Osteoblast (primary cell): ENCODE data around the gene AMN1. TPM values are rescaled to one million over a fixed set of nuclear protein-coding genes. Genes with fewer than 3 reads are reported as not detected.
"Not testable (repeated sequence)": the region's sequence is repeated elsewhere in the genome, so short reads cannot be mapped to it uniquely, and the experiment has no call there.

Source experiments
- DNase-seq: peaks from one replicate; pipeline ENCODE4 v3.0.0; 2011; ENCODE audit warnings: low spot score, mixed read lengths; ENCODE audit not compliant: insufficient read length; ENCODE audit errors: missing footprints
- H2AFZ ChIP-seq: 2 replicates; pipeline ENCODE4 v1.6.0; 2011; ENCODE audit warnings: mild to moderate bottlenecking, low read length
- H3K27ac ChIP-seq: 2 replicates; pipeline ENCODE4 v1.5.1; 2011; ENCODE audit warnings: mild to moderate bottlenecking, low read depth, low read length, moderate library complexity
- H3K27me3 ChIP-seq: 2 replicates; pipeline ENCODE4 v1.6.0; 2012; ENCODE audit warnings: mild to moderate bottlenecking, control low read depth, inconsistent platforms, low read length, moderate library complexity; ENCODE audit not compliant: insufficient read depth
- H3K36me3 ChIP-seq: 2 replicates; pipeline ENCODE4 v1.5.1; 2011; ENCODE audit warnings: mild to moderate bottlenecking, low read length, control low read depth, moderate library complexity; ENCODE audit not compliant: insufficient read depth
- H3K4me1 ChIP-seq: 2 replicates; pipeline ENCODE4 v1.5.1; 2011; ENCODE audit warnings: mild to moderate bottlenecking, low read length, control low read depth, moderate library complexity; ENCODE audit not compliant: insufficient read depth
- H3K4me2 ChIP-seq: 2 replicates; pipeline ENCODE4 v1.6.0; 2011; ENCODE audit warnings: mild to moderate bottlenecking, low read length; ENCODE audit not compliant: insufficient read depth
- H3K4me3 ChIP-seq: fragments of 200-600 bp; sonication (generic); 3 replicates; pipeline ENCODE4 v1.5.1; 2012; ENCODE audit warnings: mild to moderate bottlenecking, low read length, inconsistent platforms; ENCODE audit not compliant: insufficient read depth
- H3K79me2 ChIP-seq: 2 replicates; pipeline ENCODE4 v1.6.0; 2012; ENCODE audit warnings: mild to moderate bottlenecking, low read length, control low read depth, inconsistent platforms; ENCODE audit not compliant: insufficient read depth
- H3K9me3 ChIP-seq: 2 replicates; pipeline ENCODE4 v1.5.1; 2011; ENCODE audit warnings: low read depth, low read length, control low read depth
- H4K20me1 ChIP-seq: 2 replicates; pipeline ENCODE4 v1.6.0; 2012; ENCODE audit warnings: mild to moderate bottlenecking, low read length, control low read depth; ENCODE audit not compliant: insufficient read depth
- CTCF ChIP-seq: IDR thresholded peaks from 2 replicates; pipeline ENCODE4 v1.5.1; 2011; ENCODE audit warnings: mild to moderate bottlenecking, low read depth, low read length, moderate library complexity; ENCODE audit errors: extremely low read depth
- total RNA-seq: library from RNA; depleted of rRNA; stranded (reverse); fragments of >200 nt; gene quantifications from 2 replicates; pipeline ENCODE4 v1.2.3, GENCODE V29; 2012

AMN1 gene
- total RNA-seq, 1 donor: 5.4 TPM

- Histone ChIP-seq H3K36me3 (no peaks in the 10 kb centered on the region), H2AFZ (no peak overlapping the region), H3K79me2 (no peaks in the 10 kb centered on the region), H3K4me1 (peaks cover 30% of the 10 kb centered on the region), H3K4me2 (peak overlapping the region; percentile 8), H3K9me3 (no peaks in the 10 kb centered on the region), H3K27ac (peak overlapping the region; percentile 69), H3K4me3 (no peak overlapping the region), H4K20me1 (no peaks in the 10 kb centered on the region), H3K27me3 (no peaks in the 10 kb centered on the region)
- peak; percentile 71 for DNase-seq
- no peak for TF ChIP-seq CTCF
These were observed 7.7 kb upstream of the AMN1 start for GRCh38 chr12:31736472-31736871.

- H3K79me2 ChIP-seq, H3K36me3 ChIP-seq, H3K27me3 ChIP-seq, H4K20me1 ChIP-seq, H3K4me3 ChIP-seq, H3K4me2 ChIP-seq, H3K9me3 ChIP-seq: not testable (repeated sequence)
- Histone ChIP-seq H3K27ac (peak overlapping the region; percentile 79), H2AFZ (peak overlapping the region; percentile 17), H3K4me1 (peaks cover 46% of the 10 kb centered on the region)
- DNase-seq: peak; percentile 1
These were observed 5.0 kb upstream of the AMN1 start for GRCh38 chr12:31733549-31734432.

GRCh38 chr12:31732926-31733548 is 4.2 kb upstream of the AMN1 start:
- Histone ChIP-seq H2AFZ (no peak overlapping the region), H3K4me2 (peak overlapping the region; percentile 39), H3K4me3 (no peak overlapping the region), H3K27ac (peak overlapping the region; percentile 79), H3K36me3 (no peaks in the 10 kb centered on the region), H3K27me3 (no peaks in the 10 kb centered on the region), H4K20me1 (no peaks in the 10 kb centered on the region), H3K9me3 (no peaks in the 10 kb centered on the region), H3K4me1 (peaks cover 46% of the 10 kb centered on the region), H3K79me2 (peaks cover 3% of the 10 kb centered on the region)
- TF ChIP-seq CTCF: no peak
- DNase-seq: peak; percentile 19

GRCh38 chr12:31731203-31731602 is 2.4 kb upstream of the AMN1 start:
- not testable (repeated sequence) for H3K27me3 ChIP-seq, H3K79me2 ChIP-seq, H4K20me1 ChIP-seq, H3K4me3 ChIP-seq, H3K36me3 ChIP-seq, DNase-seq, H3K9me3 ChIP-seq, H2AFZ ChIP-seq
- Histone ChIP-seq H3K4me1 (peaks cover 41% of the 10 kb centered on the region), H3K27ac (peak overlapping the region; percentile 79), H3K4me2 (peak overlapping the region; percentile 49)
